CD4-positive, alpha-beta T cell treated with Interleukin-15 for 4 hours (primary cell): ENCODE results near the gene GABRG2.

ENCODE experiments used
- DNase-seq: peaks from one replicate; pipeline ENCODE4 v3.0.0-alpha.2; 2020; ENCODE audit warnings: low spot score

GABRG2 gene

GRCh38 chr5:162193012-162193411, 125.4 kb downstream of the GABRG2 start:
- no peak for DNase-seq

GRCh38 chr5:162196351-162196750, 128.8 kb downstream of the GABRG2 start:
- DNase-seq, result no peak

- no peak for DNase-seq
These were observed 134.8 kb downstream of the GABRG2 start for GRCh38 chr5:162202285-162202880.
